Effector memory CD8-positive, alpha-beta T cell (primary cell): ENCODE results near the gene MYH8.

ENCODE experiments used
- ATAC-seq: fragments of 150-1000 bp; cut with Tn5 transposase; replicated peaks from 2 replicates; pipeline ENCODE4 v1.10.0; 2021; ENCODE audit warnings: mild to moderate bottlenecking, moderate library complexity
- DNase-seq, 3 experiments: peaks; one replicate each; pipeline ENCODE4 v3.0.0; 2021
- H3K27ac Mint-ChIP-seq, 2 donors: one replicate each; pipeline ENCODE4 v1.8.0; 2022; ENCODE audit warnings: mild to moderate bottlenecking in 2 of 2, mixed read lengths in 2 of 2, moderate library complexity in 2 of 2
- H3K27me3 Mint-ChIP-seq, 2 donors: one replicate each; pipeline ENCODE4 v1.8.0; 2022; ENCODE audit warnings: mixed read lengths in 2 of 2
- H3K36me3 Mint-ChIP-seq: one replicate; pipeline ENCODE4 v1.8.0; 2022; ENCODE audit warnings: mild to moderate bottlenecking, moderate library complexity, mixed read lengths; ENCODE audit not compliant: insufficient read depth
- H3K4me1 Mint-ChIP-seq, 2 donors: one replicate each; pipeline ENCODE4 v1.8.0; 2022; ENCODE audit warnings: low read depth in 2 of 2, mixed read lengths in 2 of 2
- H3K4me3 Mint-ChIP-seq, 2 donors: one replicate each; pipeline ENCODE4 v1.8.0; 2022; ENCODE audit warnings: mild to moderate bottlenecking in 2 of 2, mixed read lengths in 2 of 2, moderate library complexity in 2 of 2
- H3K9me3 Mint-ChIP-seq, 2 donors: one replicate each; pipeline ENCODE4 v1.8.0; 2022; ENCODE audit warnings: mixed read lengths in 2 of 2

MYH8 gene

DNA sequence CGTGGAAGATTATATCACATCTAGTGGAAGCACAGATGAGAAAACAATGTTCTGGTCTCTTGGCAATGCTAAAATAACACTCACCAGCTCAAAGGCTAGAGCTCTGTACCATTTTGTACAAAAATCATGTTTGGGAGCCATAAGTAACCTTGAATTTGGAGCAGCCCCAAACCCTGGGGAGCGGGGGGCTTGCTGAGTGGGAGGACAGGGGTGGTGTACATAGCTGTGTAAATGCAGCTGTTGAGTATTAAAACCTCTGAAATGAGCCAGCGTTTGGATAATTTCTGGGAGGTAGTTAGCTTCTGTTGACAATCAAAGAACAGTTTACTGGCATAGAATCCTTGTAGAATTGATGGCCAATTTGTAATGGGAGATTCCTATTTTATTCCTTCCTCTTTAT, 4.3 kb downstream of the MYH8 start:
- H3K4me3 Mint-ChIP-seq, result no peak overlapping the region
- H3K4me1 Mint-ChIP-seq, result peaks cover 0 to 3% of the 10 kb centered on the region in 2 donors
- H3K9me3 Mint-ChIP-seq, result no peaks in the 10 kb centered on the region
- H3K27ac Mint-ChIP-seq, result no peak overlapping the region
- DNase-seq (no peak), ATAC-seq (no peak)
- no peaks in the 10 kb centered on the region for H3K36me3 Mint-ChIP-seq
- peaks cover 8 to 20% of the 10 kb centered on the region in 2 donors for H3K27me3 Mint-ChIP-seq

DNA sequence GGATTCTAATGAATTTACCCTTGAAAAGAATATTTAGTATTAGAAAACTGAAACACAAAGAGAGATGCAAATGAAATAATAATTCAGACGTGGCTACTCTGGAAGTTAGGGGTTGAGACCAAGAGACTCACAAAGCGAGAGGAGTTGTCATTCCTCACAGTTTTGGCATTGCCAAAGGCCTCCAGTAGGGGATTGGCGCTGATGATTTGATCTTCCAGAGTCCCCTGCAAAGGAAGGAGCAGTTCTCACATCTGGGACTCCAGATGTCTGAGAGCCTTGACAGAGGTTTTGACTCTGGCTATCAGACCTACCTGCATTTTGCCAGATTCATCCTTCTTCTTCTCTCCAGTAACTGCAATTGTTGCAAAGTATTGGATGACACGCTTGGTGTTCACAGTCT, 6.6 kb downstream of the MYH8 start:
- ATAC-seq (no peak), DNase-seq (no peak)
- H3K9me3 Mint-ChIP-seq, result no peaks in the 10 kb centered on the region
- H3K4me1 Mint-ChIP-seq, result peaks cover 0 to 3% of the 10 kb centered on the region in 2 donors
- no peak overlapping the region for H3K27ac Mint-ChIP-seq
- H3K4me3 Mint-ChIP-seq, result no peak overlapping the region
- H3K27me3 Mint-ChIP-seq, result peaks cover 11 to 25% of the 10 kb centered on the region in 2 donors
- H3K36me3 Mint-ChIP-seq, result no peaks in the 10 kb centered on the region

DNA sequence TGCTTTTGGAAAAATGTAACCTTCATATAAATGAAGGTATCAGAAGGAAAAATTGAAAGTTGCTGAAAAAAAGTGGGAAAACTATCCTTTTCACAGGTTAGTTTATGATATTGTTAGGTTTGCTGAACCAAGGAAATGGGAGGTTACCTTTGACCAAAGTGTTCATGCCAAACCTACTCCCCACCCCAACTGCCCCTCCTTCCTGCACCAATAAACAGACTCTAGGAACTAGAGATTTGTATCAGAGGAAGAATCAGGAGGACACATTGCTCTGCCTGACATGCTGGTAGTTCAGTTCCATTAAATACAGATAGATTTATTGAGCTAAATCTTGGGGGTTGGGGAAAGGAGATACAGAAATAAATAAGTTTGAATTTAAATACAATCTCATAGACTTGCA, 18.2 kb downstream of the MYH8 start:
- Mint-ChIP-seq H3K36me3 (no peaks in the 10 kb centered on the region), H3K9me3 (no peaks in the 10 kb centered on the region), H3K4me1 (no peaks in the 10 kb centered on the region), H3K4me3 (no peak overlapping the region), H3K27ac (no peak overlapping the region), H3K27me3 (peaks cover 11 to 25% of the 10 kb centered on the region in 2 donors)
- no peak for ATAC-seq
- no peak for DNase-seq

DNA sequence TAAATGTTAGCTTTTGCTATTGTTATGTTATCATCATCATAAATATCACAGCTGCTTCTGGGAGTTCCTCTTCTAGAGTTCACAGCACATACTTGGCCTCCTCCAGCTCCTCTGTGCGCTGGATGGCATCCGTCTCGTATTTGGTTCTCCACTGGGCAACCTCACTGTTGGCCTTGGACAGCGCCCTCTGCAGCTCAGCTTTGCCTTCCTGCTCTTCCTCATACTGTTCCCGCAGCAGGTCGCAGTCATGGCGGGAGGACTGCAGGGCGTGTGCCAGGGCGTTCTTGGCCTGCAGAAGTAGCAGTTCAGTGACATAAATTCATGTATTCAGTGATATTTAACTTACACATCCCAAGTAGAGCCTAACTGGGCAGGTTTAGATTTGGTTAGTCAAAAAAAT, 23.4 kb downstream of the MYH8 start:
- Mint-ChIP-seq H3K9me3 (no peaks in the 10 kb centered on the region), H3K36me3 (no peaks in the 10 kb centered on the region), H3K4me3 (no peak overlapping the region), H3K27me3 (peaks cover 18 to 25% of the 10 kb centered on the region in 2 donors), H3K4me1 (no peaks in the 10 kb centered on the region), H3K27ac (no peak overlapping the region)
- DNase-seq (no peak), ATAC-seq (no peak)

DNA sequence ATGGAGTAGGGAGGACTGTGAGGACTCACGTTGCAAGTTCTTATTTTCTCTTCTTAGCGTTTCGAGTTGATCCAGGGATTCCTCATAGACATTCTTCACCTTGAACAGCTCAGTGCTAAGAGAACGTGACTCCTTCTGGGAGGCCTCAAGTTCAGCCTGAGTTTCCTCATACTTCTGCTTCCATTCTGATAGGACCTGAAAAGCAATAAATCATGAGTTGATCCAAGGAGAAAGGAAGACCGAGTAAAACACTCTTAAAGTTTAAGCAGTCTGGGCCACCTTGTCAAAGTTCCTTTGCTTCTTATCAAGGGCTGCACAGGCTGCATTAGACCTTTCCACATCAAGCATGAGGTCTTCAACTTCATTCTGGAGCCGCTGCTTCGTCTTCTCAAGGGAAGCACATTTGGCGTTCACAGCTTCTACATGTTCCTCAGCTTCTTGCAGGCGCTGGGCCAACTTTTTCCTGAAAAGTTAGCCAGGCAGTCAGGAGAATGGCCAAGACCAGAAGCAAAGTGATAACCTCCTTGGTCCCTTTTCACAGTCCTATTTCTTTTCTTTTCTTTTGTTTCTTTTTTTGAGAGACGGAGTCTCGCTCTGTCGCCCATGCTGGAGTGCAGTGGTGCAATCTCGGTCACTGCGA, 25.1 kb downstream of the MYH8 start:
- no peaks in the 10 kb centered on the region for H3K36me3 Mint-ChIP-seq
- no peaks in the 10 kb centered on the region for H3K4me1 Mint-ChIP-seq
- peaks cover 31 to 34% of the 10 kb centered on the region in 2 donors for H3K27me3 Mint-ChIP-seq
- no peaks in the 10 kb centered on the region for H3K9me3 Mint-ChIP-seq
- no peak overlapping the region for H3K27ac Mint-ChIP-seq
- ATAC-seq (no peak), DNase-seq (no peak)
- no peak overlapping the region for H3K4me3 Mint-ChIP-seq

DNA sequence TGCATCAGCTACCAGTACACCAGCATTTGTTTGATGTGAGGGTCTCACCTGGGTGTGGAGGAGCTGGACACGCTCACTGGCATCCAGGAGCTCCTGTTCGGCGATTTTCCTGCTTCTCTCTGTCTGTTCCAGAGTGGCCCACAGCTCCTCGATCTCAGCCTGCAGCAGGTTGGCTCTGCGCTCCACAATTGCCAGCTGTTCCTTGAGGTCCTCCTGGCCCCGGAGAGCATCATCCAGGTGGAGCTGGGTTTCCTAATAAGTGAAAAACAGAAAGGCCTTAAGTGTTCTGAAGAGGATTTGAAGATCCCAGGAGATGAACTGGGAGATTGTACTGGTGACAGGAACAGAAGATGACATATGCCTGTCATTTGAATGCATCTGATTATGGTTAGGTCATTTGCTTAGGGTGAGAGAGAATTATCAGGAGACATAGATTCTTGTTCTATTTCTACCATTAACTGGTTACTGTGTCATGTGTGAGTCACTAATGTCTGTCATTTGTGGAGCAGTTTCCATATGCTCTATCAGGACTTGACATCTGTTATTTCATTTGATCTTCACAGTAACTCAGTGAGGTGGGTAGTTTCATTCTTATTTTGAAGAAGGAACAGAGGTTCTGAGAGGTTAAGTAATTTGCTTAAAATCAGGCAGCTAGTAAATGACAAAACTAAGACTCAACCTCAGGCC, 27.4 kb downstream of the MYH8 start:
- H3K27me3 Mint-ChIP-seq, result peaks cover 43 to 44% of the 10 kb centered on the region in 2 donors
- H3K27ac Mint-ChIP-seq, result no peak overlapping the region
- no peak for DNase-seq
- no peak overlapping the region for H3K4me3 Mint-ChIP-seq
- H3K9me3 Mint-ChIP-seq, result no peaks in the 10 kb centered on the region
- H3K4me1 Mint-ChIP-seq, result no peaks in the 10 kb centered on the region
- no peaks in the 10 kb centered on the region for H3K36me3 Mint-ChIP-seq
- ATAC-seq, result no peak

DNA sequence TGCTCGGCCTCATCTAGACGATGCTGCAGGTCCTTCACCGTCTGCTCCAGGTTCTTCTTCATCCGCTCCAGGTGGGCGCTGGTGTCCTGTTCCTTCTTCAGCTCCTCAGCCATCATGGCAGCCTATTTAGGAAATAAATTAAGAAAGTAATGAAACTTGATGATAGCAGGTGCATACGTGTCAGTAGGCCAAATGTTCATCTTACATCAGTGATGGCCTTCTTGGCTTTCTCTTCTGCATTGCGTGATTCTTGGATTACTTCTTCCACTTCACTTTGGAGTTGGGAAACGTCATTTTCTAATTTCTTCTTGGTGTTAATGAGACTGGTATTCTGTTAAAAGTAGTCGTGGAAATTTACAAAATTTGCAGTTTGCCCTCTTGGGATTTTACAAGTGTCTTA, 28.9 kb downstream of the MYH8 start:
- DNase-seq (no peak), ATAC-seq (no peak)
- no peaks in the 10 kb centered on the region for H3K4me1 Mint-ChIP-seq
- no peak overlapping the region for H3K4me3 Mint-ChIP-seq
- H3K36me3 Mint-ChIP-seq, result no peaks in the 10 kb centered on the region
- H3K27ac Mint-ChIP-seq, result no peak overlapping the region
- peaks cover 47 to 51% of the 10 kb centered on the region in 2 donors for H3K27me3 Mint-ChIP-seq
- H3K9me3 Mint-ChIP-seq, result no peaks in the 10 kb centered on the region

DNA sequence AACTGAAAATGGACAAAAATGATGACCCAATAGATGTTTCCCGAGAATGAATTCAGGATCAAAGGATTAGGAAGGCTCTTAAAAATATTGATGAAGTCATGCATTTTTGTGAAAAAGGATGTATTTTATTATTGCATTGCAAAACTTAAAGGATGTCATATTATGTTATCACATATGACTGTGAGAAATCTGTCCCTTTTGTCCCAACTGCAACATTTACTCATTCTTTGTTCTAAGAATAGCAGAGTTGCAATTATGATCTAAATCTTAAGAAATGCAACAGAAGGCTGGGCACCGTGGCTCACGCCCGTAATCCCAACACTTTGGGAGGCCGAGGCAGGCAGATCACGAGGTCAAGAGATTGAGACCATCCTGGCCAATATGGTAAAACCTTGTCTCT, 35.9 kb downstream of the MYH8 start:
- no peak for ATAC-seq
- H3K4me3 Mint-ChIP-seq, result no peak overlapping the region

DNA sequence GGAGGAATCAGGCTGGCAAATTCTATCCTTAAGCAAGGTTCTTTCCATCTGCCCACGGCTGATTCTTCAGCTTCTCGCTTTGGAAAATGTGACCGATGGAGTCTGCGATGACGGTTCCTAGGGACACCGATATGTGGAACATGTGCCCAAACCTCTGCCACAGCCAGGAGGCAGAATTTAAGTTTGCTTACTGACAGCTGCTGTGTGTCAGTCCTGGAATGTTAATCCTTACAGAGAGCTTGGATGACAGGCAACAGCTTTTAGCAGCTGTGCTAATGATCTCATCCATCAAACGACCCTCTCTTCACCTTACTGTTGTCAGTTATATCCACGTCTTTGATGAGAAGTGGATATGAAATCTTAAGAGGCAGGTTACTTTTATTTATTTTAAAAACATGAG, 37.6 kb downstream of the MYH8 start:
- Mint-ChIP-seq H3K27ac (no peak overlapping the region), H3K4me1 (no peaks in the 10 kb centered on the region), H3K27me3 (peaks cover 9 to 12% of the 10 kb centered on the region in 2 donors), H3K36me3 (no peaks in the 10 kb centered on the region), H3K4me3 (no peak overlapping the region), H3K9me3 (no peaks in the 10 kb centered on the region)
- no peak for ATAC-seq
- no peak for DNase-seq

More for the DNA sequence above, 35.9 kb downstream of the MYH8 start:
- H3K9me3 Mint-ChIP-seq, result no peaks in the 10 kb centered on the region
- no peak for DNase-seq
- H3K27ac Mint-ChIP-seq, result no peak overlapping the region
- peaks cover 21 to 25% of the 10 kb centered on the region in 2 donors for H3K27me3 Mint-ChIP-seq
- no peaks in the 10 kb centered on the region for H3K4me1 Mint-ChIP-seq
- no peaks in the 10 kb centered on the region for H3K36me3 Mint-ChIP-seq

DNA sequence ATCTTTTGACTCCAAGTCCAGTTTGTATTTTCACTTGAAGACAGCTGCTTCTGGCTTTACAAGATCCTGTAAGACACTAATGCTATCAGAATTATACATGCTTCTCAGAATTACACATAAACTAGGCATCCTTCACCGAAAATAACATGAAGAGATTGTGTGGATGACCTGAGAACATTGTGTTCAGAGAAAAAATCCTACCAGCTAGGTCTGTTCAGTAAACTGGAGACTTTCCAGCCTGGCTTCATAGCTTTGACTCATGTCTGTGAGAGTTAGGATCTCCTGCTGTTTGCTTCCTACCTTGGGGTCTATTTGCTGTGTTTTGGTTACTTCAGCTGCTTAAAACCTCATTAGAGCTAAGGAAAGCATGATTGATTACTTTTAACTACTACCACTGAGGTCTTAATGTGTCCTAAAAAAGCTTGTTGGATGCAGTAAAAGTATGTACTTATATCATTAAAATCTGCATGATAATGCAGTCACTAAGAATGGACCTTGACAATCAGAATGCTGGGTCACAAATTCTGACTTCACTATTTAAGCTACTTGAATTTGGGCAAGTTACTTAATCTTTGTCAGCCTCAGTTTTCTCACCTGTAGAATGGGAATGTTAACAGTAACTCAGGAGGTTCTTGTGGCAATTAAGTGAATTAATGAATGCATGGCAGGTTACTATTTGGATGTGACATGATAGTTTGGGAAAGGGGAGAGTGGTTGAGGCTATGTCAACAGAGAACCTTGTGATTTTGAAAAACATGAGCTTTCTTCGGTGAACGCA, 40.9 kb downstream of the MYH8 start:
- H3K27ac Mint-ChIP-seq, result no peak overlapping the region
- no peaks in the 10 kb centered on the region for H3K4me1 Mint-ChIP-seq
- H3K4me3 Mint-ChIP-seq, result no peak overlapping the region
- H3K27me3 Mint-ChIP-seq, result peaks cover 3 to 19% of the 10 kb centered on the region in 2 donors
- H3K9me3 Mint-ChIP-seq, result no peaks in the 10 kb centered on the region
- H3K36me3 Mint-ChIP-seq, result no peaks in the 10 kb centered on the region
- DNase-seq (no peak), ATAC-seq (no peak)

DNA sequence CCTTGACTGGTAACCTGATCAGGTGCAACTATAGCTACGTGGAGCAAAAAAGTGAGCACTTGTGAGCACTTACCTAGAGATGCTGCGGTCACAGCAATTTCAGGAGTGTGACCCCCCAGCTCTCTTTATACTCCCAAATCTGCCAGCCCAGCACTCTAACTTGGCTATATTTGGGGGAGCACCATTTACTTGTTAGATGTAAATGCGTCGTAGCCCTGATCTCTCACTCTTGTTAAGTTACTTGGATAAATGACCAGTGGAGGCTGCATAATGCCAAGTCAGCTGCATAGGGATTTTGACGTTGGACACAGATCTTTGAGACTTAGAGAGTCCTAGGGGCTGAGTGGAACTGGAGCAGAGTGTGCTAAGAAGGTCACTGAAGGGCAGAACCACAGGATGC, 48.8 kb downstream of the MYH8 start, which contains the start of gene MYH13:
Gene MYH13, minus strand, starts transcription at position 101 of the 400 bp plus-strand sequence. CDS start 8,476 bp downstream, outside the sequence.
- ATAC-seq (no peak), DNase-seq (no peak)
- no peak within 1 kb of the TSS for H3K27ac Mint-ChIP-seq
- H3K9me3 Mint-ChIP-seq, result no peaks in the 10 kb centered on the region
- H3K27me3 Mint-ChIP-seq, result peaks cover 26 to 38% of the 10 kb centered on the region in 2 donors
- H3K36me3 Mint-ChIP-seq, result no peaks in the 10 kb centered on the region
- H3K4me3 Mint-ChIP-seq, result no peak within 1 kb of the TSS
- H3K4me1 Mint-ChIP-seq, result no peaks in the 10 kb centered on the region

DNA sequence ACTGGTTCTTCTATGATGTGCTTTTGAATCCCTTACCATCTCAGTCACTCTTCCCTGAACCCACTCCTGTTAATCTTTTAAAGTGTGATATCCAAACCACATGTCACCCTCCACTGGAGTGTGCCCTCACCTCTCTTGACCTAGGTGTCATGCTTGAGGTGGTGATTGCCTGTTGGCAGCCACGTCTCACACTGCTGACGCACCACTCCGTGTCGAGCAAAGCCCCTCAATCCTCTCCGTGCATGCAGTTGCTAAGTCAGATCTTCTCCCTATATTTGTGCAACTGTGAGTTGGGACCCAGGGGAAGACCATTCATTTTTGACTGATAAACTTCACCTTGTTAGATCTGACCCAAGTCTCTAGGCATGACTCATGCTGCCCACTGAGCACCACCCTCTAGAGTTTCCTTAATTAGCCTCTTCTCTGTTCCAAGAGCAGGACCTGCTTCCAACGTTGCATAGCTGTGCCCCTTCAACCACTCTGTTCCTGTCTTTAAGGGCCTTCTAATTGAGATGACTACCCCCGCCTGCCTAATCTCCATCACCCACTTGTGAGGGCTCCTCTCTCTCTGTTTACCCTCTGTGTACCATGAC, 51.6 kb downstream of the MYH8 start:
- ATAC-seq, result no peak
- Mint-ChIP-seq H3K9me3 (no peaks in the 10 kb centered on the region), H3K4me3 (no peak overlapping the region), H3K4me1 (no peaks in the 10 kb centered on the region), H3K36me3 (no peaks in the 10 kb centered on the region), H3K27me3 (peaks cover 20 to 26% of the 10 kb centered on the region in 2 donors), H3K27ac (no peak overlapping the region)
- DNase-seq, result no peak

DNA sequence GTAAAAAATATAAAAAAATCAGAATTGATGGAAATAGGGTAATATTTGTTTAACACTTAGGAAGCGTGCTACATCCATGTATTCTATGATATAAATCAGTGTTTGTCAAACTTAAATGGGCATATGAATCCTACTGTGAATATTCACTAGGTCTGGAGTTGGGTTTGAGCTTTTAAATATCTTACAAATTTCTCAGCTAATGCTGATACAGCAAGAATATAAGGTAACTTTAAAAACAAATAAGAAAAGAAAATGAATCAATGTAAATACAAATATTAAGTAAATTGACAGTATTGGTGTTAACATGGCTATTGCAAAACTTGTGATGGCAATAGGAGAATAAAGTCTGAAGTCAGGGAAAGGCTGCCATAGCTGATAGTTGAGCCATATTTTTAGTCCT, 52.5 kb downstream of the MYH8 start:
- Mint-ChIP-seq H3K27ac (no peak overlapping the region), H3K4me1 (no peaks in the 10 kb centered on the region), H3K4me3 (no peak overlapping the region), H3K36me3 (no peaks in the 10 kb centered on the region), H3K9me3 (no peaks in the 10 kb centered on the region), H3K27me3 (peaks cover 20% of the 10 kb centered on the region in 2 donors)
- ATAC-seq, result no peak
- no peak for DNase-seq
